GM12878 (cell line): Measurements from ENCODE around the gene CD1B. TPM values are rescaled to one million over a fixed set of nuclear protein-coding genes. Genes with fewer than 3 reads are reported as not detected.

ENCODE experiments used
- BACH1 ChIP-seq: fragments of 450-650 bp; IDR thresholded peaks from 2 replicates; pipeline ENCODE4 v1.6.1; 2017; ENCODE audit warnings: mild to moderate bottlenecking, borderline replicate concordance
- BCL11A ChIP-seq: IDR thresholded peaks from 2 replicates; pipeline ENCODE4 v1.6.1; 2011; ENCODE audit warnings: low read depth, low read length
- BHLHE40 ChIP-seq, 2 experiments: fragments of 450-650 bp in 1 of 2; IDR thresholded peaks; 2 replicates each; pipeline ENCODE4 v1.6.1; 2011 to 2017; ENCODE audit warnings: low read depth in 2 of 2, borderline replicate concordance in 1 of 2, improper control_type of control experiment in 1 of 2, low read length in 1 of 2, mild to moderate bottlenecking in 1 of 2
- CHD1 ChIP-seq: IDR thresholded peaks from 2 replicates; pipeline ENCODE4 v1.6.1; 2012; ENCODE audit warnings: low read depth, low read length, improper control_type of control experiment
- CHD4 ChIP-seq: fragments of 200-600 bp; sonication (generic); IDR thresholded peaks from 2 replicates; pipeline ENCODE4 v1.6.1; 2016; ENCODE audit warnings: mild to moderate bottlenecking
- CREB1 ChIP-seq: IDR thresholded peaks from 2 replicates; pipeline ENCODE4 v1.6.1; 2012; ENCODE audit warnings: low read depth, mild to moderate bottlenecking, inconsistent platforms
- CREM ChIP-seq: IDR thresholded peaks from 2 replicates; pipeline ENCODE4 v1.6.1; 2014; ENCODE audit warnings: antibody characterized with exemption, low read depth
- DPF2 ChIP-seq: fragments of 450-650 bp; IDR thresholded peaks from 2 replicates; pipeline ENCODE4 v1.6.1; 2017; ENCODE audit warnings: mild to moderate bottlenecking
- EP300 ChIP-seq, 2 experiments: fragments of 150-350 bp in 1 of 2; IDR thresholded peaks; 2 replicates each; pipeline ENCODE4 v1.6.1; 2011 to 2012; ENCODE audit warnings: low read depth in 2 of 2, low read length in 2 of 2, borderline replicate concordance in 1 of 2, improper control_type of control experiment in 1 of 2, inconsistent platforms in 1 of 2; ENCODE audit not compliant: control insufficient read depth in 1 of 2
- GABPA ChIP-seq: IDR thresholded peaks from 2 replicates; pipeline ENCODE4 v1.6.1; 2014; ENCODE audit warnings: antibody characterized with exemption, low read depth, mild to moderate bottlenecking, inconsistent platforms
- JUNB ChIP-seq: IDR thresholded peaks from 2 replicates; pipeline ENCODE4 v1.6.1; 2016; ENCODE audit warnings: antibody characterized with exemption, mild to moderate bottlenecking
- JUND ChIP-seq: IDR thresholded peaks from 2 replicates; pipeline ENCODE4 v1.6.1; 2012; ENCODE audit warnings: low read depth, mild to moderate bottlenecking, low read length, improper control_type of control experiment, moderate library complexity
- NFIC ChIP-seq: IDR thresholded peaks from 2 replicates; pipeline ENCODE4 v1.6.1; 2012; ENCODE audit warnings: low read depth, mild to moderate bottlenecking, inconsistent platforms, low read length, moderate library complexity
- NR2C1 ChIP-seq: fragments of 450-650 bp; IDR thresholded peaks from 2 replicates; pipeline ENCODE4 v1.6.1; 2017; ENCODE audit warnings: antibody characterized with exemption, mild to moderate bottlenecking, moderate library complexity
- PAX5 ChIP-seq: IDR thresholded peaks from 2 replicates; pipeline ENCODE4 v1.6.1; 2011; ENCODE audit warnings: low read depth, low read length, borderline replicate concordance
- POLR2AphosphoS2 ChIP-seq: IDR thresholded peaks from 2 replicates; pipeline ENCODE4 v1.6.1; 2011; ENCODE audit warnings: low read depth, mild to moderate bottlenecking, low read length, improper control_type of control experiment, moderate library complexity
- RCOR1 ChIP-seq: conservative IDR thresholded peaks from 2 replicates; pipeline ENCODE4 v1.6.1; 2012; ENCODE audit warnings: low read depth, low read length, improper control_type of control experiment
- SMAD5 ChIP-seq: IDR thresholded peaks from 2 replicates; pipeline ENCODE4 v1.6.1; 2016; ENCODE audit warnings: antibody characterized with exemption, low read depth
- SPI1 ChIP-seq: IDR thresholded peaks from 2 replicates; pipeline ENCODE4 v1.6.1; 2011; ENCODE audit warnings: low read depth, mild to moderate bottlenecking, low read length, moderate library complexity, borderline replicate concordance; ENCODE audit not compliant: insufficient read depth
- STAT3 ChIP-seq: IDR thresholded peaks from 2 replicates; pipeline ENCODE4 v1.6.1; 2011; ENCODE audit warnings: low read depth, low read length, improper control_type of control experiment
- polyA plus RNA-seq, 11 experiments: library from polyadenylated mRNA; depleted of rRNA in 4 of 11; unstranded in 6 of 11; stranded (reverse) in 5 of 11; fragments of >200 nt; fragmentation: Nextera tagmentation in 4 of 11; fragmentation: Illumina TruSeq in 1 of 11; extraction: Ambion mirVana in 4 of 11; extraction: Trizol in 1 of 11; gene quantifications; 1 replicate in 1 of 11; 2 replicates in 10 of 11; pipeline versions ENCODE4 v1.2.1 to v1.2.3, GENCODE V29; 2011 to 2016; ENCODE audit warnings: inconsistent platforms in 2 of 11, missing spikeins in 2 of 11, low read depth in 1 of 11
- total RNA-seq, 4 experiments: library from RNA; depleted of rRNA in 3 of 4; stranded (reverse); fragments of >200 nt in 3 of 4; fragmentation: Illumina TruSeq in 1 of 4; extraction: Trizol in 1 of 4; gene quantifications; 2 replicates each; pipeline versions ENCODE4 v1.2.1 to v1.2.3, GENCODE V29; 2013 to 2021
- TF ChIP-seq, protein P1 (sequence below): fragments of 450-650 bp; formaldehyde crosslinking; IDR thresholded peaks from 2 replicates; pipeline ENCODE4 v1.5.0; 2022; ENCODE audit warnings: mild to moderate bottlenecking, missing genetic modification characterization
- TF ChIP-seq, protein P2 (sequence below): fragments of 450-650 bp; IDR thresholded peaks from 2 replicates; pipeline ENCODE4 v1.6.1; 2018; ENCODE audit warnings: borderline replicate concordance, mild to moderate bottlenecking; ENCODE audit not compliant: partially characterized antibody
- TF ChIP-seq, protein P3 (sequence below): IDR thresholded peaks from 2 replicates; pipeline ENCODE4 v1.6.1; 2011; ENCODE audit warnings: mild to moderate bottlenecking, low read depth, low read length, moderate library complexity; ENCODE audit not compliant: insufficient replicate concordance
- TF ChIP-seq, protein P4 (sequence below): fragments of 450-650 bp; IDR thresholded peaks from 2 replicates; pipeline ENCODE4 v1.6.1; 2014; ENCODE audit warnings: mild to moderate bottlenecking

The CD1B gene
- total and polyA plus RNA-seq, 10 of the 15 experiments (the other 5 are each of a cell fraction or from before 2014, with no cell fraction given), result not detected

DNA sequence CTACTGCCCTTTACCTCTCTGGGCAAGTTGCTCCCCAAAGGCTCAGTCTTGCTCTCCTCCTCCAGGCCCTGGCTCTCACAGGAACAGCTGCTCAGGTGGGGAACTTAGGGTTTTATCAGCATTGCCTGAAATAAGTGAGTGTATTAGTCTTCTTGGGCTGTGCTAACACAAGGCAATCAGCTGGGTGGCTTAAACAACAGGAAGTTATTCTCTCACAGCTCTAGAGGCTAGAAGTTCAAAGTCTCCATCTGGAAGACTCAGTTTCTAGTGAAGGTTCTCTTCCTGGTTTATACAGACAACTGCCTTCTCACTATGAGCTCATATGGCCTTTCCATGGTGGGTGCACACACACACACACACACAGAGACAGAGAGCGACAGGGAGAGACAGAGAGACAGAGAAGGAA lies 44.4 kb downstream of the CD1B start (continued):
- TF ChIP-seq, protein P1, sequence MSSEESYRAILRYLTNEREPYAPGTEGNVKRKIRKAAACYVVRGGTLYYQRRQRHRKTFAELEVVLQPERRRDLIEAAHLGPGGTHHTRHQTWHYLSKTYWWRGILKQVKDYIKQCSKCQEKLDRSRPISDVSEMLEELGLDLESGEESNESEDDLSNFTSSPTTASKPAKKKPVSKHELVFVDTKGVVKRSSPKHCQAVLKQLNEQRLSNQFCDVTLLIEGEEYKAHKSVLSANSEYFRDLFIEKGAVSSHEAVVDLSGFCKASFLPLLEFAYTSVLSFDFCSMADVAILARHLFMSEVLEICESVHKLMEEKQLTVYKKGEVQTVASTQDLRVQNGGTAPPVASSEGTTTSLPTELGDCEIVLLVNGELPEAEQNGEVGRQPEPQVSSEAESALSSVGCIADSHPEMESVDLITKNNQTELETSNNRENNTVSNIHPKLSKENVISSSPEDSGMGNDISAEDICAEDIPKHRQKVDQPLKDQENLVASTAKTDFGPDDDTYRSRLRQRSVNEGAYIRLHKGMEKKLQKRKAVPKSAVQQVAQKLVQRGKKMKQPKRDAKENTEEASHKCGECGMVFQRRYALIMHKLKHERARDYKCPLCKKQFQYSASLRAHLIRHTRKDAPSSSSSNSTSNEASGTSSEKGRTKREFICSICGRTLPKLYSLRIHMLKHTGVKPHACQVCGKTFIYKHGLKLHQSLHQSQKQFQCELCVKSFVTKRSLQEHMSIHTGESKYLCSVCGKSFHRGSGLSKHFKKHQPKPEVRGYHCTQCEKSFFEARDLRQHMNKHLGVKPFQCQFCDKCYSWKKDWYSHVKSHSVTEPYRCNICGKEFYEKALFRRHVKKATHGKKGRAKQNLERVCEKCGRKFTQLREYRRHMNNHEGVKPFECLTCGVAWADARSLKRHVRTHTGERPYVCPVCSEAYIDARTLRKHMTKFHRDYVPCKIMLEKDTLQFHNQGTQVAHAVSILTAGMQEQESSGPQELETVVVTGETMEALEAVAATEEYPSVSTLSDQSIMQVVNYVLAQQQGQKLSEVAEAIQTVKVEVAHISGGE, result no peak
- TF ChIP-seq BACH1, result no peak
- no peak for TF ChIP-seq JUND
- TF ChIP-seq GABPA, result peak; percentile 16; the same call in 1 of the 2 replicates
- TF ChIP-seq POLR2AphosphoS2, result no peak
- TF ChIP-seq JUNB, result peak; percentile 51
- TF ChIP-seq BHLHE40 (IDR thresholded peaks at IDR 0.05; ENCODE audit: borderline replicate concordance in 1 of 2, low read depth in 2 of 2, low read length in 1 of 2), result no peak
- no peak for TF ChIP-seq STAT3
- TF ChIP-seq, protein P2, sequence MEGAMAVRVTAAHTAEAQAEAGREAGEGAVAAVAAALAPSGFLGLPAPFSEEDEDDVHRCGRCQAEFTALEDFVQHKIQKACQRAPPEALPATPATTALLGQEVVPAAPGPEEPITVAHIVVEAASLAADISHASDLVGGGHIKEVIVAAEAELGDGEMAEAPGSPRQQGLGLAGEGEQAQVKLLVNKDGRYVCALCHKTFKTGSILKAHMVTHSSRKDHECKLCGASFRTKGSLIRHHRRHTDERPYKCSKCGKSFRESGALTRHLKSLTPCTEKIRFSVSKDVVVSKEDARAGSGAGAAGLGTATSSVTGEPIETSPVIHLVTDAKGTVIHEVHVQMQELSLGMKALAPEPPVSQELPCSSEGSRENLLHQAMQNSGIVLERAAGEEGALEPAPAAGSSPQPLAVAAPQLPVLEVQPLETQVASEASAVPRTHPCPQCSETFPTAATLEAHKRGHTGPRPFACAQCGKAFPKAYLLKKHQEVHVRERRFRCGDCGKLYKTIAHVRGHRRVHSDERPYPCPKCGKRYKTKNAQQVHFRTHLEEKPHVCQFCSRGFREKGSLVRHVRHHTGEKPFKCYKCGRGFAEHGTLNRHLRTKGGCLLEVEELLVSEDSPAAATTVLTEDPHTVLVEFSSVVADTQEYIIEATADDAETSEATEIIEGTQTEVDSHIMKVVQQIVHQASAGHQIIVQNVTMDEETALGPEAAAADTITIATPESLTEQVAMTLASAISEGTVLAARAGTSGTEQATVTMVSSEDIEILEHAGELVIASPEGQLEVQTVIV, result no peak
- TF ChIP-seq RCOR1, result no peak
- TF ChIP-seq SPI1, result no peak
- TF ChIP-seq CREB1, result peak; percentile 51; the same call in 1 of the 2 replicates
- TF ChIP-seq, protein P3, sequence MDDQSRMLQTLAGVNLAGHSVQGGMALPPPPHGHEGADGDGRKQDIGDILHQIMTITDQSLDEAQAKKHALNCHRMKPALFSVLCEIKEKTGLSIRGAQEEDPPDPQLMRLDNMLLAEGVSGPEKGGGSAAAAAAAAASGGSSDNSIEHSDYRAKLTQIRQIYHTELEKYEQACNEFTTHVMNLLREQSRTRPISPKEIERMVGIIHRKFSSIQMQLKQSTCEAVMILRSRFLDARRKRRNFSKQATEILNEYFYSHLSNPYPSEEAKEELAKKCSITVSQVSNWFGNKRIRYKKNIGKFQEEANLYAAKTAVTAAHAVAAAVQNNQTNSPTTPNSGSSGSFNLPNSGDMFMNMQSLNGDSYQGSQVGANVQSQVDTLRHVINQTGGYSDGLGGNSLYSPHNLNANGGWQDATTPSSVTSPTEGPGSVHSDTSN, result no peak
- TF ChIP-seq NR2C1, result 0 out of 2 replicates have a peak, but pooled peaks have one; percentile 6
- no peak for TF ChIP-seq BCL11A
- TF ChIP-seq EP300 (IDR thresholded peaks at IDR 0.05; ENCODE audit: borderline replicate concordance in 1 of 2, control insufficient read depth in 1 of 2, low read depth in 2 of 2, low read length in 2 of 2), result 0 out of 4 replicates have a peak, but pooled peaks of 1 of the 2 experiments have one; percentile 10
- TF ChIP-seq DPF2, result peak; percentile 61; the same call in 1 of the 2 replicates
- peak; percentile 51; the same call in 1 of the 2 replicates for TF ChIP-seq CREM
- TF ChIP-seq SMAD5, result no peak
- TF ChIP-seq, protein P4, sequence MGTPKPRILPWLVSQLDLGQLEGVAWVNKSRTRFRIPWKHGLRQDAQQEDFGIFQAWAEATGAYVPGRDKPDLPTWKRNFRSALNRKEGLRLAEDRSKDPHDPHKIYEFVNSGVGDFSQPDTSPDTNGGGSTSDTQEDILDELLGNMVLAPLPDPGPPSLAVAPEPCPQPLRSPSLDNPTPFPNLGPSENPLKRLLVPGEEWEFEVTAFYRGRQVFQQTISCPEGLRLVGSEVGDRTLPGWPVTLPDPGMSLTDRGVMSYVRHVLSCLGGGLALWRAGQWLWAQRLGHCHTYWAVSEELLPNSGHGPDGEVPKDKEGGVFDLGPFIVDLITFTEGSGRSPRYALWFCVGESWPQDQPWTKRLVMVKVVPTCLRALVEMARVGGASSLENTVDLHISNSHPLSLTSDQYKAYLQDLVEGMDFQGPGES, result no peak
- TF ChIP-seq CHD4, result no peak
- no peak for TF ChIP-seq CHD1
- peak; percentile 61; the same call in 1 of the 2 replicates for TF ChIP-seq PAX5
- TF ChIP-seq NFIC, result peak; percentile 72
